Liver (tissue), 3 donors: ENCODE measurements around the gene FMOD.

Source experiments
- EGR1 ChIP-seq, 2 donors: IDR thresholded peaks; 2 replicates each; pipeline ENCODE4 v1.6.1; 2016 to 2018; ENCODE audit warnings: antibody characterized with exemption in 2 of 2, low read depth in 2 of 2
- HNF4A ChIP-seq, 2 donors: conservative IDR thresholded peaks; 2 replicates each; pipeline ENCODE4 v1.6.1; 2016; ENCODE audit warnings: antibody characterized with exemption in 2 of 2, mild to moderate bottlenecking in 2 of 2
- JUND ChIP-seq, 2 donors: IDR thresholded peaks; 2 replicates each; pipeline ENCODE4 v1.6.1; 2016; ENCODE audit warnings: antibody characterized with exemption in 2 of 2
- RAD21 ChIP-seq, 2 donors: IDR thresholded peaks; 2 replicates each; pipeline ENCODE4 v1.6.1; 2016; ENCODE audit warnings: antibody characterized with exemption in 2 of 2, mild to moderate bottlenecking in 2 of 2
- RXRA ChIP-seq, 2 donors: IDR thresholded peaks; 2 replicates each; pipeline ENCODE4 v1.6.1; 2017 to 2018; ENCODE audit warnings: antibody characterized with exemption in 2 of 2, mild to moderate bottlenecking in 1 of 2
- SP1 ChIP-seq: IDR thresholded peaks from 2 replicates; pipeline ENCODE4 v1.6.1; 2018; ENCODE audit warnings: antibody characterized with exemption, mild to moderate bottlenecking
- TAF1 ChIP-seq: conservative IDR thresholded peaks from 2 replicates; pipeline ENCODE4 v1.6.1; 2016; ENCODE audit warnings: antibody characterized with exemption, mild to moderate bottlenecking
- YY1 ChIP-seq: IDR thresholded peaks from 2 replicates; pipeline ENCODE4 v1.6.1; 2016; ENCODE audit warnings: antibody characterized with exemption, mild to moderate bottlenecking
- TF ChIP-seq, protein P1 (sequence below): IDR thresholded peaks from 2 replicates; pipeline ENCODE4 v1.6.1; 2016; ENCODE audit warnings: antibody characterized with exemption
- TF ChIP-seq, protein P2 (sequence below): IDR thresholded peaks from 2 replicates; pipeline ENCODE4 v1.6.1; 2016; ENCODE audit warnings: antibody characterized with exemption, mild to moderate bottlenecking
- TF ChIP-seq, protein P3 (sequence below): fragments of 150-350 bp; IDR thresholded peaks from 2 replicates; pipeline ENCODE4 v1.5.1; 2017; ENCODE audit warnings: improper control_type of control experiment, low read depth, low read length; ENCODE audit not compliant: missing input control
- TF ChIP-seq, protein P4 (sequence below): IDR thresholded peaks from 2 replicates; pipeline ENCODE4 v1.6.1; 2016; ENCODE audit warnings: antibody characterized with exemption
- TF ChIP-seq, protein P5 (sequence below): IDR thresholded peaks from 2 replicates; pipeline ENCODE4 v1.6.1; 2016; ENCODE audit warnings: antibody characterized with exemption
- donor health status: healthy.
- donor health status: healthy.

DNA sequence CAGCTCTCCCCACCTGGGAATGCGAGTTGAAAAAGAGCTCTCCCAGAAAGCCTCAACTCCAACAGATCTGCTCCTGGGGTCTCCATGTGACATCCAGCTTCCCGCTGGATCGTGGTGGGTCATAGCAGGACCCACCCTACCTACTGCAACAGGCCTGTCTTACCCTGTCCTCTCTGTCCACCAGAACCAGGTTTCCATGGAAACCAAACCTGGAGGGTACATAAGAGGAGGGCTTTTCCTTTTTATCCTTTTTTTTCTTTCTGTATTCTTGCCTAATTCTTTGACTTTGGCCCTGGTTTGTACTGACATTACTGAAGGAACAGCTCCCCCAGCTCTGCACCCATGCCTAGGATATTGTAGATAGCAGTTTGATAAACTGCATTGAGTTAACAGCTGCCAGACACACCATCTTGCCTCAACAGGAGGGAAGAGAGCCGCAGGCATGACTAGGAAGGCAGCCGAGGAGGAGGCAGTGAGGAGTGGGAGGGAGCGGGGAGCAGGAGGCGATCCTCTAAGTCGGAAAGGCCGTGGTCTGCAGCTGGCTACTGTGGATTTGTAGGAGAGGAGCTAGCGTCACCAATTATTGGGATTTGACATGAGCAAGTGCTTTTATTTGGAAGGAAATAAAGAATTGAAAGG lies 9.7 kb upstream of the FMOD start:
- TF ChIP-seq, protein P1, sequence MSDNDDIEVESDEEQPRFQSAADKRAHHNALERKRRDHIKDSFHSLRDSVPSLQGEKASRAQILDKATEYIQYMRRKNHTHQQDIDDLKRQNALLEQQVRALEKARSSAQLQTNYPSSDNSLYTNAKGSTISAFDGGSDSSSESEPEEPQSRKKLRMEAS = no peak
- TF ChIP-seq, protein P2, sequence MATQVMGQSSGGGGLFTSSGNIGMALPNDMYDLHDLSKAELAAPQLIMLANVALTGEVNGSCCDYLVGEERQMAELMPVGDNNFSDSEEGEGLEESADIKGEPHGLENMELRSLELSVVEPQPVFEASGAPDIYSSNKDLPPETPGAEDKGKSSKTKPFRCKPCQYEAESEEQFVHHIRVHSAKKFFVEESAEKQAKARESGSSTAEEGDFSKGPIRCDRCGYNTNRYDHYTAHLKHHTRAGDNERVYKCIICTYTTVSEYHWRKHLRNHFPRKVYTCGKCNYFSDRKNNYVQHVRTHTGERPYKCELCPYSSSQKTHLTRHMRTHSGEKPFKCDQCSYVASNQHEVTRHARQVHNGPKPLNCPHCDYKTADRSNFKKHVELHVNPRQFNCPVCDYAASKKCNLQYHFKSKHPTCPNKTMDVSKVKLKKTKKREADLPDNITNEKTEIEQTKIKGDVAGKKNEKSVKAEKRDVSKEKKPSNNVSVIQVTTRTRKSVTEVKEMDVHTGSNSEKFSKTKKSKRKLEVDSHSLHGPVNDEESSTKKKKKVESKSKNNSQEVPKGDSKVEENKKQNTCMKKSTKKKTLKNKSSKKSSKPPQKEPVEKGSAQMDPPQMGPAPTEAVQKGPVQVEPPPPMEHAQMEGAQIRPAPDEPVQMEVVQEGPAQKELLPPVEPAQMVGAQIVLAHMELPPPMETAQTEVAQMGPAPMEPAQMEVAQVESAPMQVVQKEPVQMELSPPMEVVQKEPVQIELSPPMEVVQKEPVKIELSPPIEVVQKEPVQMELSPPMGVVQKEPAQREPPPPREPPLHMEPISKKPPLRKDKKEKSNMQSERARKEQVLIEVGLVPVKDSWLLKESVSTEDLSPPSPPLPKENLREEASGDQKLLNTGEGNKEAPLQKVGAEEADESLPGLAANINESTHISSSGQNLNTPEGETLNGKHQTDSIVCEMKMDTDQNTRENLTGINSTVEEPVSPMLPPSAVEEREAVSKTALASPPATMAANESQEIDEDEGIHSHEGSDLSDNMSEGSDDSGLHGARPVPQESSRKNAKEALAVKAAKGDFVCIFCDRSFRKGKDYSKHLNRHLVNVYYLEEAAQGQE = no peak
- TF ChIP-seq, protein P3, sequence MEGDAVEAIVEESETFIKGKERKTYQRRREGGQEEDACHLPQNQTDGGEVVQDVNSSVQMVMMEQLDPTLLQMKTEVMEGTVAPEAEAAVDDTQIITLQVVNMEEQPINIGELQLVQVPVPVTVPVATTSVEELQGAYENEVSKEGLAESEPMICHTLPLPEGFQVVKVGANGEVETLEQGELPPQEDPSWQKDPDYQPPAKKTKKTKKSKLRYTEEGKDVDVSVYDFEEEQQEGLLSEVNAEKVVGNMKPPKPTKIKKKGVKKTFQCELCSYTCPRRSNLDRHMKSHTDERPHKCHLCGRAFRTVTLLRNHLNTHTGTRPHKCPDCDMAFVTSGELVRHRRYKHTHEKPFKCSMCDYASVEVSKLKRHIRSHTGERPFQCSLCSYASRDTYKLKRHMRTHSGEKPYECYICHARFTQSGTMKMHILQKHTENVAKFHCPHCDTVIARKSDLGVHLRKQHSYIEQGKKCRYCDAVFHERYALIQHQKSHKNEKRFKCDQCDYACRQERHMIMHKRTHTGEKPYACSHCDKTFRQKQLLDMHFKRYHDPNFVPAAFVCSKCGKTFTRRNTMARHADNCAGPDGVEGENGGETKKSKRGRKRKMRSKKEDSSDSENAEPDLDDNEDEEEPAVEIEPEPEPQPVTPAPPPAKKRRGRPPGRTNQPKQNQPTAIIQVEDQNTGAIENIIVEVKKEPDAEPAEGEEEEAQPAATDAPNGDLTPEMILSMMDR = no peak
- TF ChIP-seq SP1 = no peak
- no peak for TF ChIP-seq RAD21 (IDR thresholded peaks at IDR 0.05)
- no peak for TF ChIP-seq JUND (IDR thresholded peaks at IDR 0.05)
- no peak for TF ChIP-seq RXRA (IDR thresholded peaks at IDR 0.05)
- TF ChIP-seq HNF4A (conservative IDR thresholded peaks at IDR 0.05) = no peak
- TF ChIP-seq, protein P4, sequence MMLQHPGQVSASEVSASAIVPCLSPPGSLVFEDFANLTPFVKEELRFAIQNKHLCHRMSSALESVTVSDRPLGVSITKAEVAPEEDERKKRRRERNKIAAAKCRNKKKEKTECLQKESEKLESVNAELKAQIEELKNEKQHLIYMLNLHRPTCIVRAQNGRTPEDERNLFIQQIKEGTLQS = no peak
- no peak for TF ChIP-seq EGR1 (IDR thresholded peaks at IDR 0.05; ENCODE audit: low read depth in 2 of 2)
- TF ChIP-seq TAF1 = no peak
- TF ChIP-seq, protein P5, sequence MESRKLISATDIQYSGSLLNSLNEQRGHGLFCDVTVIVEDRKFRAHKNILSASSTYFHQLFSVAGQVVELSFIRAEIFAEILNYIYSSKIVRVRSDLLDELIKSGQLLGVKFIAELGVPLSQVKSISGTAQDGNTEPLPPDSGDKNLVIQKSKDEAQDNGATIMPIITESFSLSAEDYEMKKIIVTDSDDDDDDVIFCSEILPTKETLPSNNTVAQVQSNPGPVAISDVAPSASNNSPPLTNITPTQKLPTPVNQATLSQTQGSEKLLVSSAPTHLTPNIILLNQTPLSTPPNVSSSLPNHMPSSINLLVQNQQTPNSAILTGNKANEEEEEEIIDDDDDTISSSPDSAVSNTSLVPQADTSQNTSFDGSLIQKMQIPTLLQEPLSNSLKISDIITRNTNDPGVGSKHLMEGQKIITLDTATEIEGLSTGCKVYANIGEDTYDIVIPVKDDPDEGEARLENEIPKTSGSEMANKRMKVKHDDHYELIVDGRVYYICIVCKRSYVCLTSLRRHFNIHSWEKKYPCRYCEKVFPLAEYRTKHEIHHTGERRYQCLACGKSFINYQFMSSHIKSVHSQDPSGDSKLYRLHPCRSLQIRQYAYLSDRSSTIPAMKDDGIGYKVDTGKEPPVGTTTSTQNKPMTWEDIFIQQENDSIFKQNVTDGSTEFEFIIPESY = no peak
- TF ChIP-seq YY1 = no peak
